ENCODE measurements around the gene NOTCH2.
A peak's percentile ranks its signal among the peaks of the same experiment; 100 is the strongest.
"Not testable (repeated sequence)": the region's sequence is repeated elsewhere in the genome, so short reads cannot be mapped to it uniquely, and the experiment has no call there.

Gene NOTCH2

DNA sequence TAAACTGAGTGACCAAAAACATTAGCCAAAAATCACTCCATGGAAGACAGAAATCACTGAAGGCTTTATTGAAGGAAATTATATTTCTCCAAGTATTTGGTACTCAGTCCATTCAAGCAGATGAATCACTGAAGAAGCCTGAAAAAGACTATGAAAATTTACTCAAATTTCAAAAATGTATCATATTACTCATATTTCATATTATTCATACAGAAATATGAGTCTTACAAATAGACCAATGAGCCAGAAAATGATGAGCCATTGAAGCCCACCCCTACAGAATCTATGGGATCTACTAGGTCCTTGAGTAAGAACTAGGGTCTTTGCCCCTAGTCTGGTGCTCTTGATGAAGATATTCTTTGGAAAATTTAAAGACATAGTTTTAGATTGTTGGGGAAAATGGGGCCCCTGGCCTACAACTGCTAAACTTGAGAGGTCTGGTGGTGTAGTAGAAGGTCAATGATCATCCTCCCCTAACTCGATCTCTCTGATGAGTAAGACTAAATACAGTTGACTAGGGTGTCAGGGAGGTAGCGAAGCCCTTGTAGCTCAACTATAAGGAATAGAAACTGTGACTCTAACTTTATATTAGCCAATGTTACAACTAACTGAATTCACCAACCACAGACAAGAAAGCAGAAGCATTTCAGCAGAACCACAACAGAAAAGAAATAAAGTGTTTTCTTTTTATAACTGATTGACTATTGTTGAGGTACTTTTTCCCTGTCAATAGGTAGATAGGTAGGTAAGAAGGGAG, 81.0 kb downstream of the NOTCH2 start:
- H3K36me3 Mint-ChIP-seq (ENCODE audit: low read depth), result peaks cover 32% of the 10 kb centered on the region
- no peaks in the 10 kb centered on the region for H3K27me3 Mint-ChIP-seq

DNA sequence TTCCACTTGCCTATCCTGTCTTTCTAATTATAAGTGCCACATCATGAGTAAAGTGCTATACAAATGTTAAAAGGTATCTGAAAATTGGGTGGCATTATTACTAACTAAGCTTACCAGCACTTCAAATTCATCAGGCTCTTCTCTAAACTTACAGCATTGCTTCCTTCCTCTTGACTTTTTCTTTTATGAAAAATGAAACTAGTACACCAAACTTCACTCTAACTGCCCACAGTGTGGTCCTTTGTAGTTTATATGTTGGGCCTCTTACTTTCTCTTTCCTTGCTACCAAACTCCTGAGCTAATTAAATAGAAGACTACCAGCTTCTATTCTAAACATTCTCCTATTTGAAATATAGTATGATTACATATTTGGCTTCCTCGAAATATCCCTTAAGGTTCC, 81.8 kb downstream of the NOTCH2 start:
- Mint-ChIP-seq H3K27ac (peak overlapping the region; percentile 67), H3K27me3 (no peaks in the 10 kb centered on the region), H3K4me3 (peak overlapping the region; percentile 53), H3K9me3 (no peaks in the 10 kb centered on the region), H3K4me1 (ENCODE audit: low read depth) (peaks cover 41% of the 10 kb centered on the region), H3K36me3 (ENCODE audit: low read depth) (peaks cover 32% of the 10 kb centered on the region)

More for the DNA sequence above, 81.0 kb downstream of the NOTCH2 start:
- H3K4me3 Mint-ChIP-seq, result peak overlapping the region; percentile 53
- H3K9me3 Mint-ChIP-seq, result no peaks in the 10 kb centered on the region
- H3K27ac Mint-ChIP-seq, result peak overlapping the region; percentile 67
- H3K4me1 Mint-ChIP-seq (ENCODE audit: low read depth), result peaks cover 41% of the 10 kb centered on the region

DNA sequence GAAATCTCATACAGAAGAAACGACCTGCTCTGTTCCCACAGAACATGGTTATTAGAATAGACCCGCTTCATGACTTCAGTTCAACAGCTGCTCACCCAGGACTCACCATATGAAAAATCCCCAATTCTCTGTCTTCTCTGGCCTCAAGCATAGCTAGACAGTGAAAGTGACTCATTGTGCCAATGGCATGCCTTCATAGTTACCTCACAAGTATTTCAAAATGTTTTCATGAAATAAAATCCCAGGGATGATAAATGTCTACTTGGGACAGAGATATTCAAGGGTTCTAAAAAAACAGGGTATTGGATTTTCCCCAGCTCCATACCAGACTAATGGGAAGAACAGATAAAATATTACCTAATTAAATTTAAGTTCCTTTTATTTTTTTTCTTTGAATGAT, 82.3 kb downstream of the NOTCH2 start:
- Mint-ChIP-seq H3K4me3 (peak overlapping the region; percentile 15), H3K36me3 (ENCODE audit: low read depth) (peaks cover 35% of the 10 kb centered on the region), H3K27ac (peak overlapping the region; percentile 79), H3K27me3 (no peaks in the 10 kb centered on the region), H3K4me1 (ENCODE audit: low read depth) (peaks cover 47% of the 10 kb centered on the region), H3K9me3 (no peaks in the 10 kb centered on the region)

DNA sequence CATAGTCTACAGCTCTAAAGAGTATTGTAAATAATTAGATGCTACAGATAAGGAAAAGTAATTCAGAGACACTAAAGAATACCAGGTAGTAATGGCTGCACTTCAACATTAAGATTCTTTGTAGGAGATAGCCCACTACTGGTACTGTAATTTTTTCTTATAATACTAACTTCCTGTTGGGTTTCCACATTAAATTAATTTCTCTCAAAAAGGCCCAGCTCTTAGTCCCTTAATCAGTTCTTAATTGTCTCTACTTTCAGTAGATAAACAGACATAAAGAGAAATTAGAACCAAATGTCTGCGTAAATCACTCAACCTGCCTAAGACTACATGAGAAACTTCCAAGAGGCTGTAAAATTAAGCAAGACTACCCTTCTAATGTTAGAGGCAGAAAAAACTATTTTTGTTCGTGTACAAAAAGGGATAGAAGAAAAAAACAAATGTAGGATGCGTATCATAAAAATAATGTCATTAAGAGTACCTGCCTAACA, 83.4 kb downstream of the NOTCH2 start:
- Mint-ChIP-seq H3K4me3 (no peak overlapping the region), H3K27me3 (no peaks in the 10 kb centered on the region), H3K36me3 (ENCODE audit: low read depth) (peaks cover 40% of the 10 kb centered on the region), H3K4me1 (ENCODE audit: low read depth) (peaks cover 52% of the 10 kb centered on the region), H3K9me3 (no peaks in the 10 kb centered on the region), H3K27ac (no peak overlapping the region)

GRCh38 chr1:119984771-119985170, 84.7 kb downstream of the NOTCH2 start:
- H3K27me3 Mint-ChIP-seq, result no peaks in the 10 kb centered on the region
- H3K36me3 Mint-ChIP-seq (ENCODE audit: low read depth), result peaks cover 40% of the 10 kb centered on the region
- H3K27ac Mint-ChIP-seq, result peak overlapping the region; percentile 1
- no peak overlapping the region for H3K4me3 Mint-ChIP-seq
- H3K9me3 Mint-ChIP-seq, result no peaks in the 10 kb centered on the region
- H3K4me1 Mint-ChIP-seq (ENCODE audit: low read depth), result peaks cover 52% of the 10 kb centered on the region

GRCh38 chr1:119981986-119982815, 87.3 kb downstream of the NOTCH2 start:
- no peak overlapping the region for H3K27ac Mint-ChIP-seq
- H3K4me3 Mint-ChIP-seq, result no peak overlapping the region
- peaks cover 47% of the 10 kb centered on the region for H3K36me3 Mint-ChIP-seq (ENCODE audit: low read depth)
- peaks cover 32% of the 10 kb centered on the region for H3K4me1 Mint-ChIP-seq (ENCODE audit: low read depth)
- H3K9me3 Mint-ChIP-seq, result no peaks in the 10 kb centered on the region
- H3K27me3 Mint-ChIP-seq, result no peaks in the 10 kb centered on the region

GRCh38 chr1:119981496-119981895, 88.0 kb downstream of the NOTCH2 start:
- H3K9me3 Mint-ChIP-seq, result no peaks in the 10 kb centered on the region
- H3K27ac Mint-ChIP-seq, result no peak overlapping the region
- no peaks in the 10 kb centered on the region for H3K27me3 Mint-ChIP-seq
- H3K4me1 Mint-ChIP-seq (ENCODE audit: low read depth), result peaks cover 25% of the 10 kb centered on the region
- H3K36me3 Mint-ChIP-seq (ENCODE audit: low read depth), result peaks cover 46% of the 10 kb centered on the region
- no peak overlapping the region for H3K4me3 Mint-ChIP-seq

DNA sequence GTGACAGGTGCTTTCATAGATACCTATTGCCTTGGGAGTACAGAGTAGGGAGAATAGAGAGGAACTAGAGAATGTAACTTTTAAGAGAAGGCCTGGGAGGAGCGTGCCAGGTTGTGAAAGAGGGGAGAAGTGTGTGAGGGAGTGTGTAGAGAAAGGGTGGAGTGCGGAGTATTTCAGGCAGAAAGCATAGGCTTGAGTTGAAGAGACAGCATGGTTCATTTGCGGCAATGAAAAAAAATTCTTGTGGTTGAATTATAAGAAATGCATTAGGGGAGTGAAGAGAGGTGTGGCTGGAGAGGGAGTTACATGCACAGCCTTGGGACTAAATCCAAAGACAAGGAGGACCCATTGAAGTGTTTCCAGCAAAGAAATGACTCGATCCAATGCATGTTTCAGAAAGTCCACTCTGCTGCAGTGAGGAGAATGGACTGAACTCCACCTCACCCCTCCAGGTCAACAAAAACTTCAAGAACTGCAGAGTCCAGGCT, 91.4 kb downstream of the NOTCH2 start:
- Mint-ChIP-seq H3K36me3 (ENCODE audit: low read depth) (peaks cover 36% of the 10 kb centered on the region), H3K27ac (no peak overlapping the region), H3K27me3 (no peaks in the 10 kb centered on the region)

DNA sequence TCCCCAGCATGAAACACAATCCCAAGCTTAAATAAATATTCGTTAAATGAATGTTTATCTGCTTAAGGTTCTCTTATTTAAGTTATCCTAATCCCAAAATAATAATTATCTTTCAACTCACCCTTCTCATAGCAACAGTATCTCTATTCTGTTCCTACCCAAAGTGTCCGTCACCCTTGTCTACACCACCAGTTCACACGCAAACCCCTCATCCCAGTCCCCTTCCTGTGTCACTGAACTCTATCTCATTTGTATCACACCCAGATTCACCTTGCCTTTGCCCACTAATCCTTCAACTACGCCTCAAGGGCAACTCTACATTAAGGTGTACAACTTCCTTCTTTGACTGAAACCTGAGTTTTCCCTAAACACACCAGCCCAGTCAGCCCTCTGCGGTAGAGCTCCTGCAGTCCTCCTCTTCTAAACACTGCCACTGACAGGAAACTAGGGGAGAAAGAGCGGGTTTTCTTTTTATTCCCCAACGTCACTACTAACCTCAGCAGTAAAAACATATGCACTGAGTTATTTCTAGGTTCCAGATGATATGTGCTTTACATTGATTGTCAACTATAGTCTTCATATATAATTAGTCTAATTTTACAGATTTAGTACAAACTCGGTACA, 92.2 kb downstream of the NOTCH2 start:
- not testable (repeated sequence) for H3K27me3 Mint-ChIP-seq; H3K4me3 Mint-ChIP-seq; H3K27ac Mint-ChIP-seq; H3K9me3 Mint-ChIP-seq; H3K4me1 Mint-ChIP-seq (ENCODE audit: low read depth)
- peaks cover 37% of the 10 kb centered on the region for H3K36me3 Mint-ChIP-seq (ENCODE audit: low read depth)

More for the DNA sequence above, 91.4 kb downstream of the NOTCH2 start:
- Mint-ChIP-seq H3K9me3 (no peaks in the 10 kb centered on the region), H3K4me3 (no peak overlapping the region), H3K4me1 (ENCODE audit: low read depth) (peaks cover 11% of the 10 kb centered on the region)

GRCh38 chr1:119975582-119976254, 93.7 kb downstream of the NOTCH2 start:
- not testable (repeated sequence) for H3K27me3 Mint-ChIP-seq; H3K27ac Mint-ChIP-seq; H3K9me3 Mint-ChIP-seq; H3K4me3 Mint-ChIP-seq; H3K4me1 Mint-ChIP-seq (ENCODE audit: low read depth)
- peaks cover 46% of the 10 kb centered on the region for H3K36me3 Mint-ChIP-seq (ENCODE audit: low read depth)

GRCh38 chr1:119975006-119975405, 94.5 kb downstream of the NOTCH2 start:
- Mint-ChIP-seq H3K4me3 (no peak overlapping the region), H3K9me3 (no peaks in the 10 kb centered on the region), H3K36me3 (ENCODE audit: low read depth) (peaks cover 50% of the 10 kb centered on the region), H3K27ac (no peak overlapping the region), H3K27me3 (no peaks in the 10 kb centered on the region), H3K4me1 (ENCODE audit: low read depth) (no peaks in the 10 kb centered on the region)

GRCh38 chr1:119974013-119974412, 95.4 kb downstream of the NOTCH2 start:
- Mint-ChIP-seq H3K9me3 (no peaks in the 10 kb centered on the region), H3K27ac (no peak overlapping the region), H3K4me1 (ENCODE audit: low read depth) (no peaks in the 10 kb centered on the region), H3K4me3 (no peak overlapping the region), H3K27me3 (no peaks in the 10 kb centered on the region), H3K36me3 (ENCODE audit: low read depth) (peaks cover 50% of the 10 kb centered on the region)

DNA sequence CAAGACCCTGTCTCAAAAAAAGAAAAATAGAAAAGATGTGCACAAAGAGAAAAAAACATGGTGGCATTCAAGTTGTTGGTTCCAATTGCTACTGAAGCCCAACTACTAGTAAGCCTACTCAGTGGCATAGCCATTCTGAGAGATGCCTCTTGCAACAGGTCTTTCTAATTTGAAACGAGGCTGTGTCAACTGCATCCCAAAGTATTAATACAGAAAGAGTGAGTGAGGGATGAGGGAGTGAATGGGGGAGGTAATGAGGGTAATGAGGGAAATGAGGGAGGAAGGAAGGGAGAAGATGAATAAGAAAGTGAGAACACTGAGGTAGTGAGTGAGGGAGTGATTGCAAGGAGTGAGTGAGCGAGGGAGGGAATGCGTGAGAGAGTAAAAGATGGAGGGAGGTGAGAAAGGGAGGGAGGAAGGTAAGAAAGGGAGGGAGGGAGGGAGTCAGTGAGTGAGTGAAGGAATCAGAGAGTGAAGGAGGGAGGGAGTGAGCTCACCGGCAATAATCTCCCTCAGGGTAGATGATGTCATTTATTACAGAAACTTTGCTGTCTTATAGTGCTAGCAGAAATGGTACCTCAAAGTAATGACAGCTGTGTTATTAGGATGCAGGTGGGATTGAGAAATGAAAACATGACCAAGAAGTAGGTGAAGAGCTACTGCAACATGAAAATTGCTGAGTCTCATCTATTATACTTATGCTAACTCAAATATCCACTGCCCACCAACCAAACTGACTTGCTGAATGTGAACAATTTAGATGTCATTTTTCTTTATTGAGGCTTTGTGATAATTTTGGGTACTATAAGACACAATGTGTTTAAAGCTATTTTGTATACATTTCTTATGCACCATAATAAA, 97.5 kb downstream of the NOTCH2 start:
- no peaks in the 10 kb centered on the region for H3K27me3 Mint-ChIP-seq
- H3K36me3 Mint-ChIP-seq (ENCODE audit: low read depth), result peaks cover 54% of the 10 kb centered on the region
- peaks cover 3% of the 10 kb centered on the region for H3K4me1 Mint-ChIP-seq (ENCODE audit: low read depth)
- H3K27ac Mint-ChIP-seq, result no peak overlapping the region
- no peaks in the 10 kb centered on the region for H3K9me3 Mint-ChIP-seq
- H3K4me3 Mint-ChIP-seq, result no peak overlapping the region

- H3K27ac Mint-ChIP-seq, result no peak overlapping the region
- H3K36me3 Mint-ChIP-seq (ENCODE audit: low read depth), result peaks cover 66% of the 10 kb centered on the region
- H3K4me1 Mint-ChIP-seq (ENCODE audit: low read depth), result peaks cover 3% of the 10 kb centered on the region
- H3K27me3 Mint-ChIP-seq, result no peaks in the 10 kb centered on the region
- no peak overlapping the region for H3K4me3 Mint-ChIP-seq
- no peaks in the 10 kb centered on the region for H3K9me3 Mint-ChIP-seq
Measured at GRCh38 chr1:119968601-119969000, 100.9 kb downstream of the NOTCH2 start.
